Head of caudate nucleus (tissue), 42 donors: ENCODE data around the gene FOXP4.
A peak's percentile ranks its signal among the peaks of the same experiment; 100 is the strongest.

Experiments
- DNase-seq, 42 donors: peaks; one replicate each; pipeline versions ENCODE4 v3.0.0 to v3.0.0-alpha.2; 2020 to 2021; ENCODE audit warnings: mixed read lengths in 7 of 42
- intact Hi-C: fragments of 100-400 bp; cut with DNase I; formaldehyde crosslinking; loops from one replicate; pipeline ENCODE4 v1.15.0; 2022

Gene FOXP4

GRCh38 chr6:41647061-41647511, 100.9 kb downstream of the FOXP4 start:
- intact Hi-C loops: no loop called here
- DNase-seq: peak in 4 of 42 donors; percentile 25 to 51 (median 38)

DNA sequence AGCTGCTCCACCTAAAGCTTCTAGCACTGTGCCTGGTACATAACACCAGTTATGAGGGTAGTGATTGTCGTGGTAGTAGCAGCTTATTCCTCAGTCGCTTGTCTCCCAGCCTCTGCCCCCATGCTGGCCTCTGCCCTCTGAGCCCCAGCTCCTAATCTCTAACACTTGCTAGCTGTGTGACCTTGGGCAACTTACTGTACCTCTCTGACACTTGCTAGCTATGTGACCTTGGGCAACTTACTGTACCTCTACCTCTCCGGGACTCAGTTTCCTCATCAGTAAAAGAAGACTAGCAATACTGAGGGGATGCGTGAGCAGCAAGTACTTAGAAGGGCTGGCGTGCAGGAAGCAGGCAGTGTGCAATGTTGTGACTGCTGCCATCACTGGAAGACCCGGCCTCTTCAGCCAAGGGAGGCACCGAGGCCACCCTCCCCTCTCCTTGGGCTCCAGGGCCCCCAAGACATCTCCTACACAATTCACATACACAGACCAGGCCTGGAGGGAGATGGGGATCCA, 101.9 kb downstream of the FOXP4 start:
- no peak for DNase-seq
- intact Hi-C loops: no loop called here

DNA sequence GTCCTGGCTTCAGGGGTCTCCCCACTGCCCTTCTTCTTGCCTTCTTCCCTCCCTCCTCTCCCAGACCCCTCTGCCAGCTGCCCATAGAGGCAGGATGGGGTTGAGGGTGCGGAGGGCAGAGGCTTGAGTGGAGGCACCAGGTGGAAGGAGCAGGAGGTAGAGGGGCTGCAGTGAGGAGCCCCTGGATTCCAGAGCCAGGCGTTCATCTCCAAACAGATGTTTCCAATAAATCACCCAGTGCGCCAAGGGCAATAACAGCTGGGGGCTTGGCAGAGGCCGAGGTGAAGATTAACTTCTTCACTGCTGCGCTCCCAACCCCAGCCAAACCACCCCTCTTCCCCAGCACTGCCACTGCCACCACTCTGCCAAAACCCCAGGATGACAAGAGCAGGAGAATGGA, 102.7 kb downstream of the FOXP4 start:
- intact Hi-C loops: no loop called here

DNA sequence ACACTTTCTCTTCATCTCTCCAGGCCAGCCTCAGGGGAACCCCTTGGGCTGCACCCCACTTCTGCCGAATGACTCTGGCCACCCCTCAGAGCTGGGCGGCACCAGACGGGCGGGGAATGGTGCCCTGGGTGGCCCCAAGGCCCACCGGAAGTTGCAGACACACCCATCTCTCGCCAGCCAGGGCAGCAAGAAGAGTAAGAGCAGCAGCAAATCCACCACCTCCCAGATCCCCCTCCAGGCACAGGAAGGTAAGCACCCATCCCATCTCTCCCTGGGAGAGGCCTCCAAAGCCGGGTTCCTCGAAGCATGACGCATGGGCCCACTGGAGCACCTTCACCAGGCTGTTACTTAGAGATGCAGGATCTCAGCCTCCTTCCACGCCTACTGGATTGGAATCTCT, 103.4 kb downstream of the FOXP4 start:
- intact Hi-C loops: no loop called here
- no peak for DNase-seq

More for the DNA sequence above, 102.7 kb downstream of the FOXP4 start:
- no peak for DNase-seq

DNA sequence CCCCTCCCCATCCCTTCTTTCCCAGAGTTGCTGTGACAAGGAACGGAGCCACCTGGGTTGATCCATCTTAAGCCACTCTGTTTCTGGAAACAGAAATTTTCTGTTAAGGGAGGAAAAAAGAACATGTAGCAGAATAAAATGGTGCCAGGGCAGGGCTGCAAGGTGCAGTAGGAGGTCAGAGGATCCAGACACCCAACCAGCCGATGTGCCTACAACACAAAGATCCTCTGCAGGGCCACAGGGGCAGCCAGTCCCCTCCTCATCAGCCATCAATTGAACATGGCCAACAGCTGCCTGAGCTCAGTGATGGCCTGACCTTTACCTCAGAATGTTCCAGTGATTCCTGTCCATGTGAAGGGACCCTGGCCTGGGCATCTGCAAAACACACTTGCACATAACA, 103.9 kb downstream of the FOXP4 start:
- intact Hi-C loops: no loop called here
- no peak for DNase-seq

DNA sequence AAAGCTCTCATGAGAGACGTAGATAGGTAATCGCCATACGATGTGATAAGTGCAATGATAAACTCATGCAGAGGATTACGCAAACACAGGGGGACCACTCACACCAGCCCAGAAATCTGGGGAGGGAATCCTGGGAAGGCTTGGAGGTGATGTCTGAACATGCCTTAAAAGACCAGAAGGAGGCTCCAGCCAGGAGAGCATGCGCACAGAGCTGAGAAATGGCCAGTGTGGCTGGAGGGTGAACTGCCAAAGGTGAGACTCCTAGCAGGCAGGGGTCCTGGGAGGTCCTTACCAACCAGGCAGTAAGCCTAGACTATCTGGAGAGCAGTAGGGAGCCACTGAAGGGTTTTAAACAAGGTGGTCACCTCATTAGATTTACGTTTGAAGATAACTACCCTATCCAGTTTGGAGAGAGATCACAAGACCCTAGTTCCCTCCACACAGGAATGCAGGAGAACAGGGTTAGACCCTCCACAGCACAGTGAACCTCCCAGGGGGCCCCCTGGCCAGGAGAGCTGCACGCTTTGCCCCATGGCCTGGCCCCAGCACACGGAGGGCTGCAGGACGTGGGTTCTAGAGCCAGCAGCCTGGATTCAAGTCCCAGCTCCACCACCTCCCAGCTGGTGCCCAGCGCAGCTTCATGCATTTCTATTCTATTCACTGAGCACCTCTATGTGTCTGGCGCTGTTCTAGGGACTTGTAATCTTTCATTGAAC, 105.2 kb downstream of the FOXP4 start:
- no peak for DNase-seq
- intact Hi-C loops: no loop called here
